AG04449 (cell line): ENCODE measurements around the gene LIPG.
"Not testable (repeated sequence)": the region's sequence is repeated elsewhere in the genome, so short reads cannot be mapped to it uniquely, and the experiment has no call there.

Source experiments
- CTCF ChIA-PET: fragments of 350-600 bp; formaldehyde crosslinking; extraction: SDS; loops from one replicate; lab custom pipeline; 2021; ENCODE audit warnings: antibody characterized with exemption; lab: Yijun Ruan, JAX
- POLR2A ChIA-PET: fragments of 400-600, 350-600 bp; formaldehyde crosslinking; extraction: SDS; loops from one replicate; lab custom pipeline; 2020; ENCODE audit warnings: antibody characterized with exemption, inconsistent platforms; lab: Yijun Ruan, JAX
- DNase-seq: peaks from one replicate; pipeline ENCODE4 v3.0.0-alpha.2; 2010; ENCODE audit warnings: low read depth, low spot score
- H3K4me3 ChIP-seq: 2 replicates; pipeline ENCODE4 v1.5.1; 2011; ENCODE audit warnings: low read depth, mild to moderate bottlenecking, control low read depth, low read length
- CTCF ChIP-seq: IDR thresholded peaks from one replicate; pipeline ENCODE4 v1.5.1; 2011; ENCODE audit warnings: mild to moderate bottlenecking, moderate library complexity, low read length, control low read depth, inconsistent platforms; ENCODE audit not compliant: insufficient read depth; ENCODE audit errors: missing control alignments

LIPG gene

DNA sequence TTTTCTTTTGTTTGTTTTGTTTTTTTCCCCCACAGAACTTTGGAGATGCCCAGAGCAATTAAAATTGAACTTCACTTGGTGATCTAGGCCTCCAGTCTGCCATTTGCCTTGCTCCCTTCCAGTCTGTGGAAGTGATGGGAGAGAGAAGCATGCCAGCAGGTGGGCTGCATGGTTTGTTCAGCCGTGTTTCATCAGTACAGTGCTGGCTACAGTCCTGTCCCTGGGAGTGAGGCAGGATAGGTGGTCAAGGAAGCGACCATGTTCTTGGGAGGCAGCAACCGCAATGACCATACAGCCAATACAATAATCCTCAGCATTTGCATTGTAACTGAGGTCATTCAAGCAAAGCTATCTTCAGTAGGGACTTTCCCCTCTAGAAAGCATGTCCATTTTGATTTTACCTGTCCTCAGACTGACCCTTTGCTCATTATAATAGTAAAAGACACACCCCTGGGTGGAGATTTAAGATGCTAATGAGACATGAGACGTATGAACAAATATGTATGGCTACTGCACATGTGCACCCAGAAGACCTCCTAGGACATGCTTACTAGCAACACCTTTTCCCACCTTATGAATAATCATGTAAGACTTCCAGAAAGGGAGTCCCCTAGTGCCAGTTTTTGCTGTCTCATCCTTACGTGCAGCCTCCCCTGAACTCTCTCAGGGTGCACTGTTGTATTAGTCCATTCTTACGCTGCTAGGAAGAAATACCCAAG is 11.1 kb upstream of the LIPG start:
- DNase-seq, result no peak
- no peak for TF ChIP-seq CTCF
- no peak overlapping the region for H3K4me3 ChIP-seq
- POLR2A ChIA-PET, result no interaction called here
- CTCF ChIA-PET, result interaction anchor here (1.0 to 1.5 kb wide), 3 partner anchors 9 to 234 kb away, joined by 3 to 6 read pairs (median 5); no protein-coding TSS in a partner anchor

- no peak for DNase-seq
- CTCF ChIA-PET, result interaction anchor here (1.1 to 1.5 kb wide), 5 partner anchors 43 to 308 kb away, joined by 3 to 7 read pairs (median 4); no protein-coding TSS in a partner anchor
- no peak for TF ChIP-seq CTCF
- no peak overlapping the region for H3K4me3 ChIP-seq
- POLR2A ChIA-PET, result no interaction called here
Observed at GRCh38 chr18:49553003-49553402, 8.9 kb upstream of the LIPG start.

DNA sequence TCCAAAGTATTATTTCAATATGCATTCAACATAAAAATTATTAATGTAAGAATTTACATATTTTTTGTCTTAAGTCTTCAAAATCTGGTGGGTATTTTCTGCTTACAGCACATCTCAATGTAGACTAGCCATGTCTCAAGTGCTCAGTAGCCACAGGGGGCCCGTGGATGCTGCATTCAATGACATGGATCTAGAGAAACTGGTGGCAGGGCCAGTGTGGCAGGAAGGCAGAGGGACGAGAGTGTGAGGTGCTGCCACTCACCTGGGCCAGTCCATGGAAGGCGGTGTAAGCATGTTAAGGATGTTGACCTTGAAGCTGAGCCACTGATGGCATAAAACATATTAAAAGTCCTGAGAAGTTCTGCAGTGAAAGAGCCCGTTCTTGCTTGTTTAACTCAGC is 6.2 kb upstream of the LIPG start:
- TF ChIP-seq CTCF, result no peak
- POLR2A ChIA-PET, result no interaction called here
- DNase-seq, result no peak
- CTCF ChIA-PET, result interaction anchor here (0.9 to 13.3 kb wide), 5 partner anchors 9 to 302 kb away, joined by 4 to 241 read pairs (median 9); no protein-coding TSS in a partner anchor
- no peak overlapping the region for H3K4me3 ChIP-seq

DNA sequence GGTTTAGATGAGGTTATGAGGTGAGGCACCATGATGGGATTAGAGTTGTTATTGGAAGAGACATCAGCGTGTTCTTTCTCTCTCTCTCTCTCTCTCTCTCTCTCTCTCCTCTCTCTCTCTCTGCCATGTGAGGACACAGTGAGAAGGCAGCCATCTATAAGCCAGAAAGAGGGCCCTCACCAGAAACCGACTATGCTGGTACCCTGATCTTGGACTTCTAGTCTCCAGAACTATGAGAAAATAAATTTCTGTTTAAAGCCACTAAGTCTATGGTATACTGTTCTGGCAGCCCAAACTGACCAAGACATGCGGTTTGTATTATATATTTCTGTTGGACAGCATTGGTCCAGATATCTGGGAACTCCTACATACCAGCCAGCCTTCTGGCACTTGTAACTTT is 3.5 kb upstream of the LIPG start:
- ChIA-PET POLR2A (no interaction called here), CTCF (interaction anchor here (0.8 to 13.3 kb wide), 20 partner anchors 13 to 299 kb away, joined by 3 to 241 read pairs (median 4); no protein-coding TSS in a partner anchor)
- no peak overlapping the region for H3K4me3 ChIP-seq
- DNase-seq, result no peak
- no peak for TF ChIP-seq CTCF

GRCh38 chr18:49559326-49559931 is 2.4 kb upstream of the LIPG start:
- CTCF ChIA-PET, result interaction anchor here (0.7 to 13.3 kb wide), 35 partner anchors 9 to 298 kb away, joined by 3 to 241 read pairs (median 4); no protein-coding TSS in a partner anchor

More at GRCh38 chr18:49559326-49559931, 2.4 kb upstream of the LIPG start:
- TF ChIP-seq CTCF, result peak; percentile 29
- H3K4me3 ChIP-seq, POLR2A ChIA-PET: not testable (repeated sequence)
- peak; percentile 5 for DNase-seq
